HepG2 (cell line): ENCODE results near the gene KIAA1755. TPM values are rescaled to one million over a fixed set of nuclear protein-coding genes. Genes with fewer than 3 reads are reported as not detected.

Experiments used
- CBX2 ChIP-seq, 2 experiments: fragments of 200-600 bp in 1 of 2; sonication (generic); formaldehyde crosslinking in 1 of 2; IDR thresholded peaks; 2 replicates each; pipeline versions ENCODE4 v1.7.0 to v1.8.1; 2018 to 2022; ENCODE audit warnings: low read depth in 2 of 2, low read length in 1 of 2, mild to moderate bottlenecking in 1 of 2, missing genetic modification reagents in 1 of 2
- PAF1 ChIP-seq: IDR thresholded peaks from 2 replicates; pipeline ENCODE4 v1.6.1; 2016; ENCODE audit warnings: missing genetic modification reagents, missing compliant biosample characterization
- RCOR2 ChIP-seq: IDR thresholded peaks from 2 replicates; pipeline ENCODE4 v1.6.1; 2016; ENCODE audit warnings: missing biosample characterization, missing genetic modification reagents
- STAT5B ChIP-seq: sonication (generic); formaldehyde crosslinking; IDR thresholded peaks from 2 replicates; pipeline ENCODE4 v1.4.0; 2020; ENCODE audit warnings: missing genetic modification reagents
- TARDBP ChIP-seq: sonication (generic); formaldehyde crosslinking; IDR thresholded peaks from 2 replicates; pipeline ENCODE4 v1.8.0; 2022; ENCODE audit warnings: mild to moderate bottlenecking, missing genetic modification reagents
- ZNF205 ChIP-seq: IDR thresholded peaks from 2 replicates; pipeline ENCODE4 v1.6.1; 2018; ENCODE audit warnings: missing biosample characterization, missing genetic modification reagents
- polyA plus RNA-seq, 8 experiments: library from polyadenylated mRNA; depleted of rRNA in 3 of 8; stranded (reverse) in 7 of 8; unstranded in 1 of 8; fragments of >200 nt; fragmentation: Illumina TruSeq in 4 of 8; extraction: Trizol in 4 of 8; gene quantifications; 2 replicates each; pipeline versions ENCODE4 v1.2.1 to v1.2.3, GENCODE V29; 2011 to 2016; ENCODE audit warnings: low read depth in 4 of 8, missing spikeins in 1 of 8, mixed read lengths in 1 of 8; ENCODE audit not compliant: insufficient read depth in 1 of 8
- total RNA-seq, 5 experiments: library from RNA; depleted of rRNA; stranded (reverse); fragments of >200 nt; fragmentation: Illumina TruSeq; extraction: Trizol; gene quantifications; 2 replicates each; pipeline ENCODE4 v1.2.3, GENCODE V29; 2016; ENCODE audit warnings: low read depth in 1 of 5
- TF ChIP-seq, protein P1 (sequence below): sonication (generic); formaldehyde crosslinking; IDR thresholded peaks from 2 replicates; pipeline ENCODE4 v1.4.0; 2020; ENCODE audit warnings: missing genetic modification reagents
- TF ChIP-seq, protein P2 (sequence below): sonication (generic); formaldehyde crosslinking; IDR thresholded peaks from 2 replicates; pipeline ENCODE4 v1.5.0; 2020; ENCODE audit warnings: missing genetic modification reagents
- TF ChIP-seq, protein P3 (sequence below): sonication (generic); formaldehyde crosslinking; IDR thresholded peaks from 2 replicates; pipeline ENCODE4 v1.4.0; 2020; ENCODE audit warnings: mild to moderate bottlenecking, missing genetic modification reagents, borderline replicate concordance

The KIAA1755 gene
- total and polyA plus RNA-seq, 2 of the 13 experiments (the other 11 are each of a cell fraction or from before 2014, with no cell fraction given): 0.04 TPM; not detected in 1

DNA sequence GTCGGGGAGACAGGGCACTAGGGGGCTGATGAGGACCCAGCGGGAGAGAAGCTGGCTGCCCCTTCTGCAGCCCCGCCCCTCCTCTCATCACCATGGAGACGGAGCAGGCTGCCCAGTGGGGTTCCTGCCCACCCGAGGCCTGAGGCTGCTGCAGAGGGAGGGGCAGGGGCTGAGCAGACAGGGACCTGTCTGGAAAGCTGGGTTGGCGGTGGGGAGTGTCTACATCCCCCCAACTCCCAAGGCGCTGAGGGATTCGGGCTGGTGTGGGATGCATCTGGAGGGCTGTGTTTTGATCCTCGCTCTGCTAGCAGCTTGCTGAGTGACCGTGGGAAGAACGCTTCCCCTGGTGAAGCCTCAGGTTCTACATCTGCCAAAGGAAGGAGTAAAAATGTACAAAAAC, 42.3 kb upstream of the KIAA1755 start (continued):
- TF ChIP-seq CBX2 (IDR thresholded peaks at IDR 0.05; ENCODE audit: low read depth, low read length): no peak
- no peak for TF ChIP-seq CBX2 (CRISPR knock-in tag; IDR thresholded peaks at IDR 0.05; ENCODE audit: low read depth)
- TF ChIP-seq, protein P1, sequence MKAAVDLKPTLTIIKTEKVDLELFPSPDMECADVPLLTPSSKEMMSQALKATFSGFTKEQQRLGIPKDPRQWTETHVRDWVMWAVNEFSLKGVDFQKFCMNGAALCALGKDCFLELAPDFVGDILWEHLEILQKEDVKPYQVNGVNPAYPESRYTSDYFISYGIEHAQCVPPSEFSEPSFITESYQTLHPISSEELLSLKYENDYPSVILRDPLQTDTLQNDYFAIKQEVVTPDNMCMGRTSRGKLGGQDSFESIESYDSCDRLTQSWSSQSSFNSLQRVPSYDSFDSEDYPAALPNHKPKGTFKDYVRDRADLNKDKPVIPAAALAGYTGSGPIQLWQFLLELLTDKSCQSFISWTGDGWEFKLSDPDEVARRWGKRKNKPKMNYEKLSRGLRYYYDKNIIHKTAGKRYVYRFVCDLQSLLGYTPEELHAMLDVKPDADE (CRISPR knock-in tag): no peak
- TF ChIP-seq STAT5B (CRISPR knock-in tag): no peak
- TF ChIP-seq, protein P2, sequence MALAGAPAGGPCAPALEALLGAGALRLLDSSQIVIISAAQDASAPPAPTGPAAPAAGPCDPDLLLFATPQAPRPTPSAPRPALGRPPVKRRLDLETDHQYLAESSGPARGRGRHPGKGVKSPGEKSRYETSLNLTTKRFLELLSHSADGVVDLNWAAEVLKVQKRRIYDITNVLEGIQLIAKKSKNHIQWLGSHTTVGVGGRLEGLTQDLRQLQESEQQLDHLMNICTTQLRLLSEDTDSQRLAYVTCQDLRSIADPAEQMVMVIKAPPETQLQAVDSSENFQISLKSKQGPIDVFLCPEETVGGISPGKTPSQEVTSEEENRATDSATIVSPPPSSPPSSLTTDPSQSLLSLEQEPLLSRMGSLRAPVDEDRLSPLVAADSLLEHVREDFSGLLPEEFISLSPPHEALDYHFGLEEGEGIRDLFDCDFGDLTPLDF (CRISPR knock-in tag): no peak
- no peak for TF ChIP-seq TARDBP (CRISPR knock-in tag)
- no peak for TF ChIP-seq RCOR2
- TF ChIP-seq PAF1 (CRISPR knock-in tag): no peak
- TF ChIP-seq ZNF205 (CRISPR knock-in tag): no peak
- TF ChIP-seq, protein P3, sequence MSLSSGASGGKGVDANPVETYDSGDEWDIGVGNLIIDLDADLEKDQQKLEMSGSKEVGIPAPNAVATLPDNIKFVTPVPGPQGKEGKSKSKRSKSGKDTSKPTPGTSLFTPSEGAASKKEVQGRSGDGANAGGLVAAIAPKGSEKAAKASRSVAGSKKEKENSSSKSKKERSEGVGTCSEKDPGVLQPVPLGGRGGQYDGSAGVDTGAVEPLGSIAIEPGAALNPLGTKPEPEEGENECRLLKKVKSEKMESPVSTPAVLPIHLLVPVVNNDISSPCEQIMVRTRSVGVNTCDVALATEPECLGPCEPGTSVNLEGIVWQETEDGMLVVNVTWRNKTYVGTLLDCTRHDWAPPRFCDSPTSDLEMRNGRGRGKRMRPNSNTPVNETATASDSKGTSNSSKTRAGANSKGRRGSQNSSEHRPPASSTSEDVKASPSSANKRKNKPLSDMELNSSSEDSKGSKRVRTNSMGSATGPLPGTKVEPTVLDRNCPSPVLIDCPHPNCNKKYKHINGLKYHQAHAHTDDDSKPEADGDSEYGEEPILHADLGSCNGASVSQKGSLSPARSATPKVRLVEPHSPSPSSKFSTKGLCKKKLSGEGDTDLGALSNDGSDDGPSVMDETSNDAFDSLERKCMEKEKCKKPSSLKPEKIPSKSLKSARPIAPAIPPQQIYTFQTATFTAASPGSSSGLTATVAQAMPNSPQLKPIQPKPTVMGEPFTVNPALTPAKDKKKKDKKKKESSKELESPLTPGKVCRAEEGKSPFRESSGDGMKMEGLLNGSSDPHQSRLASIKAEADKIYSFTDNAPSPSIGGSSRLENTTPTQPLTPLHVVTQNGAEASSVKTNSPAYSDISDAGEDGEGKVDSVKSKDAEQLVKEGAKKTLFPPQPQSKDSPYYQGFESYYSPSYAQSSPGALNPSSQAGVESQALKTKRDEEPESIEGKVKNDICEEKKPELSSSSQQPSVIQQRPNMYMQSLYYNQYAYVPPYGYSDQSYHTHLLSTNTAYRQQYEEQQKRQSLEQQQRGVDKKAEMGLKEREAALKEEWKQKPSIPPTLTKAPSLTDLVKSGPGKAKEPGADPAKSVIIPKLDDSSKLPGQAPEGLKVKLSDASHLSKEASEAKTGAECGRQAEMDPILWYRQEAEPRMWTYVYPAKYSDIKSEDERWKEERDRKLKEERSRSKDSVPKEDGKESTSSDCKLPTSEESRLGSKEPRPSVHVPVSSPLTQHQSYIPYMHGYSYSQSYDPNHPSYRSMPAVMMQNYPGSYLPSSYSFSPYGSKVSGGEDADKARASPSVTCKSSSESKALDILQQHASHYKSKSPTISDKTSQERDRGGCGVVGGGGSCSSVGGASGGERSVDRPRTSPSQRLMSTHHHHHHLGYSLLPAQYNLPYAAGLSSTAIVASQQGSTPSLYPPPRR (CRISPR knock-in tag): no peak
